Measurements from ENCODE around the gene ZNF652.
A peak's percentile ranks its signal among the peaks of the same experiment; 100 is the strongest.

Gene ZNF652

GRCh38 chr17:49357516-49357915 is 4.5 kb downstream of the ZNF652 start:
- no peak for DNase-seq

- no peak for DNase-seq
Observed at GRCh38 chr17:49356320-49356719, 5.7 kb downstream of the ZNF652 start.

GRCh38 chr17:49353607-49354006 is 8.4 kb downstream of the ZNF652 start:
- no peak for DNase-seq

- DNase-seq, result no peak
Observed at GRCh38 chr17:49352587-49353154, 9.4 kb downstream of the ZNF652 start.

DNA sequence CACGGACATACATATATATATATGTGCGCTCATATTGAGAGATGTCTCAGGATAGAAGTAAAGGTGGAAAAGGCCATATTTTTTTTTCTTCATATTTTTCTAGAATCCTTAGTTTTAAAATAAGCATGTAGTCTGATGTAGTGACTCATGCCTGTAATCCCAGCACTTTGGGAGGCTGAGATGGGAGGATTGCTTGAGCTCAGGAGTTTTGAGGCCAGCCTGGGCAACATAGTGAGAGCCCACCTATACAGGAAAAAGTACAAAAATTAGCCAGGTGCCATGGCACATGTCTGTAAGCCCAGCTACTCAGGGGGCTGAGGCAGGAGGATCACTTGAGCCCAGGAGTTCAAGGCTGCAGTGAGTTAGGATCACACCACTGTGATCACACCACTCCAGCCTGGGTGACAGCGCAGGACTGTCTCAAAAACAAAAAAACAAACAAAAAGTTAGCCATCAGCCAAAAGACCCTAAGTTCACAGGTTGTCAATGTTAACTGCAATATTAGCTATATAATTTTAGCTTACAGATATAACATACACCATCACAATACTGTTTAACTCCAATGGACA is 10.4 kb downstream of the ZNF652 start:
- DNase-seq, result no peak

GRCh38 chr17:49349541-49349940 is 12.5 kb downstream of the ZNF652 start:
- DNase-seq, result no peak

GRCh38 chr17:49344914-49345313 is 17.1 kb downstream of the ZNF652 start:
- DNase-seq, result no peak

DNA sequence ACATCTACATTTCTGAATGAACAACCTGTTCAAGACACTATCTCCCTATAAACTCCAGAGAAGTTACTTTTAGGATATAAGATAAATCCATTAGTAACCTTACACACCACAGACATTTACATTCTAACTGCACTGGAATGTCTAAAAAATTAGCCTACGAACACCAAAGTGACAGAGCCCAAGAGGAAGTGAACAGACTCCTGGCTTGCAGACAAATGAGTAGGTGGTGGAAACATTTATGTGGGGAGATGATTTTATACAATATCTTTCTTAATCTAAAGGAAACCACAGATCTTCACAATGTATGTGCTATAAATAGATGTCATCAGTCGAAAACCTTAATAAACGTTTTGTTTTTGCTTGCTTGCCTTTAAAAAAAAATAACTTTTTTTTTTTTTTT is 18.8 kb downstream of the ZNF652 start:
- DNase-seq, result no peak

DNA sequence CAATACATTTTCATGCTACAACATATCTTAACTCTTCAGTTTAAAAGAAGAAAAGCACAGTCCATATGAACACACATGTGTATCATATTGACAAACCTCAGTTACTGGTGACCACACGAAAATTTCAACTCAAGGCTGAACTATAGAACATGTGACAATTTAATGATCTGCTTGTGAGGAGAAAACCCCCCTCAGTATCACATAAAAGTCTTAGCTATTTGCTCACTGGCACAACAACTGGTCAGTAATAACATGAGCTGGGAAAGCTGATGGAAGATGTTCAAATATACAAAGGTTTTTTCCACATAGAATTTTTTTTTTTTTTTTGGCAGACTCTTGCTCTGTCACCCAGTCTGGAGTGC is 19.5 kb downstream of the ZNF652 start:
- no peak for DNase-seq

DNA sequence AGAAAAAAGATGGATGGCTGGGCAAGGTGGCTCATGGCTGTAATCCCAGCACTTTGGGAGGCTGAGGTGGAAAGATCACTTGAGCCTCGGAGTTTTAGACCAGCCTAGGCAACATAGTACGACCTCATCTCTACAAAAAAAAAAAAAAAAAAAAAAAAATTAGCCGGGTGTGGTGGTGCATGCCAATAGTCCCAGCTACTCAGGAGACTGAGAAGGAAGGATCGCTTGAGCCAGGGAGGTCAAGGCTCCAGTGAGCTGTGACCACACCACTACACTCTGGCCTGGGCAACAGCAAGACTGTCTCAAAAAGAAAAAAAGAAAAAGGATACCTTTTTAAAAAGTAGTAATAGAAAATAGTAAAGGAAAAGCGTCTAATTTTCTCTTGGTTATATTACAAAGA is 20.7 kb downstream of the ZNF652 start:
- no peak for DNase-seq

- no peak for DNase-seq
Observed at GRCh38 chr17:49339354-49339753, 22.7 kb downstream of the ZNF652 start.

GRCh38 chr17:49338883-49339282 is 23.2 kb downstream of the ZNF652 start:
- DNase-seq, result no peak

GRCh38 chr17:49337884-49338283 is 24.2 kb downstream of the ZNF652 start:
- DNase-seq, result no peak

DNA sequence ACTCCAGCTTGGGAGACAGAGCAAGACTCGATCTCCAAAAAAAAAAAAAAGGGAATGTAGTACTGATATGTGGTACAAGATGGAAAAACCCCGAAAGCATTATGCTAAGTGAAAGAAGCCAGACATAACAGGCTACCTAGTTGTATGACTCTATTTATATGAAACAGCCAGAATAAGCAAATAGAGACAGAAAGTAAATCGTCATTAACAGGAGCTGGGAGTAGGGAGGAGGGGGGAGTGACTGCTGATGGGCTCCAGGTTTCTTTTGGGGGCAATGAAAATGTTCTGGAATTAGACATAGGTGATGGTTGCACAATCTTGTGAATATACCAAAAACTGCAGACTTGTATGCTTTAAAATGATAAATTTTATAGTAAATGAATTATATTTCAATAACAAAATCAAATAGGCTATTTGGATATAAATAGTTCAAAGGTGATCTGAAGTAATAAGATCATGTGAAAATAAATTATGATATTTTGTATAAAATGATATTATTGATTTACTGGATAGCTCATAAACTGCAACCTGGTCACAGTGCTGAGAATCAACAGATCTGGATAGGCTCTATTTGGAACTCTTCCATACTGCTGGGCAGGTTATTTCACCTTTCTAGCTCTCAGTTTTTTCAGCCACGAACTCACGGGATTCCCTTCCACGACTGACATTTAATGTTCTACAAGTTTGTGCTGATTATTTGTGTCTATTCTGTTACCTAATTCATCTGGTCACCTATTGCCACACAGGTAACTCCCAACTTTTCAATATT is 27.1 kb downstream of the ZNF652 start:
- DNase-seq, result no peak

- no peak for DNase-seq
Observed at GRCh38 chr17:49333804-49334203, 28.2 kb downstream of the ZNF652 start.

GRCh38 chr17:49327835-49328784 is 33.9 kb downstream of the ZNF652 start:
- no peak for DNase-seq

DNA sequence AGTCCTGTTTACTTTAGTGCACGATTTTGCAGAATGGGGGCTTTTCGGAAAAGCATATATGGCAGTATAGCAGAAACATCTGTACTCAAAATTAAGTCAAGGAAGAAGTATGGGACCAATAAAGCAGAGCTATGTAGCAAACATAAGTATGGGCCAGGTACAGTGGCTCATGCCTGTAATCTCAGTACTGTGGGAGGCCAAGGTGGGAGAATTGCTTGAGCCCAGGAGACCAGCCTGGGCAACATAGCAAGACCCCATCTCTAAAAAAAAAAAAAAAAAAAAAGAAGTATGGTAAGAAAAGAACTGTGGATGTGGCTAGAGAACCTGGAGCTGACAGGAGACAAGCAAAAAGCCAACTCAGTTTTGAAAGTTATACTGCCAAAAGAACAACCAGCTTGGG is 36.1 kb downstream of the ZNF652 start:
- DNase-seq, result no peak

- DNase-seq, result no peak
Observed at GRCh38 chr17:49318435-49318965, 43.5 kb downstream of the ZNF652 start.

- DNase-seq, result no peak
Observed at GRCh38 chr17:49316889-49317675, 45.0 kb downstream of the ZNF652 start.

- DNase-seq, result no peak
Observed at GRCh38 chr17:49316258-49316570, 45.8 kb downstream of the ZNF652 start.

GRCh38 chr17:49315551-49316257 is 46.3 kb downstream of the ZNF652 start:
- peak; percentile 62 to 73 for DNase-seq

DNA sequence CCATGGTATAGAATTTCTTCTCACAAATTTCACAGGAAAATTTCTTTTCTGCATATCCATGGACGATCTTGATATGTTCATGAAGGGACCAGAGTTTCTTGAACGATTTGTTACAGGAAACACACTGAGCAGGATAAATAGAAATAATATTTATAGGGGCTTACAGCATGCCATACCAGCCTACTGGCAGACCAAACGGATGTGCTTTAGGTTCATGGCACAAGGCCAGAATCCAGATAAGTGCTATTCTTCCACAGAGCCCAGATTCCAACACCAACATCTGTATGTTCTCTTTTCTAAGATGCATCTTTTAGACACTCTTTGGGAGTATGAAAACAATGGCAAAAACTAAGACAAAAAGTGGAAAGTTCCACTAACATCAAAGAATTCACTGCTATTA is 49.3 kb downstream of the ZNF652 start:
- DNase-seq, result no peak

Measured in NCI-H2081 (cell line).